Retinal pigment epithelial cell (primary cell): ENCODE results near the gene CNPY4.
A peak's percentile ranks its signal among the peaks of the same experiment; 100 is the strongest.

ENCODE experiments used
- DNase-seq: peaks from one replicate; pipeline ENCODE4 v3.0.0-alpha.2; 2010; ENCODE audit warnings: low read depth
- H3K4me3 ChIP-seq: 2 replicates; pipeline ENCODE4 v1.5.1; 2011; ENCODE audit warnings: mild to moderate bottlenecking, low read length, control low read depth, moderate library complexity
- CTCF ChIP-seq: conservative IDR thresholded peaks from 2 replicates; pipeline ENCODE4 v1.5.1; 2011; ENCODE audit warnings: low read depth, low read length, control low read depth, inconsistent platforms

The CNPY4 gene

GRCh38 chr7:100100420-100101015 lies 18.9 kb upstream of the CNPY4 start:
- H3K4me3 ChIP-seq: peak overlapping the region; percentile 94
- TF ChIP-seq CTCF: no peak
- DNase-seq: peak; percentile 94

- peak; percentile 97 for DNase-seq
- H3K4me3 ChIP-seq: peak within 1 kb of the TSS; percentile 94
- no peak for TF ChIP-seq CTCF
Observed at GRCh38 chr7:100101016-100101862, 18.2 kb upstream of the CNPY4 start, which contains the start of the genes AP4M1 and MCM7. TSS of gene AP4M1 (plus strand) at chr7:100101643. CDS start at chr7:100101715, 72 bp downstream. TSS of gene MCM7 (minus strand) at chr7:100101397. CDS start at chr7:100101294, 103 bp downstream.

GRCh38 chr7:100102950-100103840 lies 16.2 kb upstream of the CNPY4 start:
- no peak for TF ChIP-seq CTCF
- no peak overlapping the region for H3K4me3 ChIP-seq
- no peak for DNase-seq

- no peak for TF ChIP-seq CTCF
- no peak for DNase-seq
- H3K4me3 ChIP-seq: no peak overlapping the region
Observed at GRCh38 chr7:100105534-100105933, 13.9 kb upstream of the CNPY4 start.

GRCh38 chr7:100106633-100107032 lies 12.8 kb upstream of the CNPY4 start:
- no peak for TF ChIP-seq CTCF
- DNase-seq: no peak
- H3K4me3 ChIP-seq: no peak overlapping the region

GRCh38 chr7:100107125-100107737 lies 12.2 kb upstream of the CNPY4 start:
- TF ChIP-seq CTCF: no peak
- no peak for DNase-seq
- H3K4me3 ChIP-seq: no peak overlapping the region
